HG03060 (cell line): Measurements from ENCODE around the gene NGFR.

Experiments used
- ATAC-seq: cut with Tn5 transposase; IDR thresholded peaks from one replicate; pipeline ENCODE4 v1.9.1; 2021; ENCODE audit warnings: low read depth, moderate number of reproducible peaks; ENCODE audit not compliant: unreplicated experiment

Gene NGFR

DNA sequence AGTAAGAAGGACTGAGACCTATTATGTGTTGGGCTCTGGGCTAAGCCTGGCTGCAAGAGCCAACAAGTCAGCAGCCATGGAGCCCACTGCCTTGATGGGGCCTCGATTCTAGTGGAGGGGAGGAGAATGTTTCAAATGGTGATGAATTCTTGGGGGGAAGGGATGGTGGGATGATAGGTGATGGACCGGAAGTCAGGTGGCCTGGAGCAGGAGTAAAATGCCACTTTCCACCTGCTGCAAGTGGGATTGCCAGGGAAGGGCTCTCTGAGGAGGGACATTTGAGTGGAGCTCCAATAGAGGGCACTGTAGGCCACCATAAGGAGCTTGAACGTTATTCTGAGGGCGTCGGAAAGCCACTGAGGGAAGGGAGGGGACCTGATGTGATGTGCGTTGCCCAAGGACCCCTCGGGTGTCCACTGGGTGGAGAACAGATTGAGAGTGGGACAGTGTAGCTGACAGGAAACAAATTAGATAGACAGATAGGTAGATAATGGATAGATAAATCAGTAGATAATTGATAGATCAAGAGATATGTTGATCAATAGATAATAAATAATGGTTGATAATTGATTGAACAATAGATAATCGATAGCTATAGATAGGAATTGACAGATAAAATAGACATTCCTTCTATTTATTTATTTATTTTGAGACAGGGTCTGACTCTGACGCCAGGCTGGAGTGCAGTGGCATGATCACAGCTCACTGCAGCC is 62.4 kb downstream of the NGFR start:
- ATAC-seq: no peak
